NT2/D1 (cell line): ENCODE measurements around the gene UBE2A.
A peak's percentile ranks its signal among the peaks of the same experiment; 100 is the strongest.

Source experiments
- DNase-seq: peaks from one replicate; pipeline ENCODE4 v3.0.0-alpha.2; 2011; ENCODE audit warnings: low read depth, low spot score
- H3K27me3 ChIP-seq: 2 replicates; pipeline ENCODE4 v1.6.0; 2011; ENCODE audit warnings: mild to moderate bottlenecking; ENCODE audit not compliant: insufficient read length, insufficient read depth
- H3K36me3 ChIP-seq: 2 replicates; pipeline ENCODE4 v1.6.1; 2011; ENCODE audit warnings: mild to moderate bottlenecking, low read length, mixed read lengths; ENCODE audit not compliant: insufficient read depth, insufficient read length
- H3K4me1 ChIP-seq: 2 replicates; pipeline ENCODE4 v1.5.1; 2011; ENCODE audit not compliant: insufficient read depth, insufficient read length
- H3K4me3 ChIP-seq: 2 replicates; pipeline ENCODE4 v1.5.1; 2011; ENCODE audit warnings: low read depth; ENCODE audit not compliant: insufficient read length
- H3K9ac ChIP-seq: 2 replicates; pipeline ENCODE4 v1.6.0; 2011; ENCODE audit warnings: low read depth; ENCODE audit not compliant: insufficient read length
- H3K9me3 ChIP-seq: 2 replicates; pipeline ENCODE4 v1.5.1; 2011; ENCODE audit warnings: mild to moderate bottlenecking, low read length; ENCODE audit not compliant: insufficient read depth
- SUZ12 ChIP-seq: IDR thresholded peaks from 2 replicates; pipeline ENCODE4 v1.6.1; 2011; ENCODE audit not compliant: insufficient read length, insufficient read depth; ENCODE audit errors: extremely low read depth
- YY1 ChIP-seq: IDR thresholded peaks from 2 replicates; pipeline ENCODE4 v1.6.1; 2011; ENCODE audit not compliant: insufficient read length, insufficient read depth
- ZNF274 ChIP-seq: IDR thresholded peaks from 2 replicates; pipeline ENCODE4 v1.6.1; 2011; ENCODE audit warnings: mild to moderate bottlenecking, low read depth, low read length

The UBE2A gene

GRCh38 chrX:119574394-119575266, at the start of gene UBE2A:
UBE2A (plus strand) TSS chrX:119574563; CDS start chrX:119574712, 149 bp downstream.
- no peaks in the 10 kb centered on the region for H3K9me3 ChIP-seq

GRCh38 chrX:119529345-119530276, 44.8 kb upstream of the UBE2A start:
- DNase-seq: no peak
- Histone ChIP-seq H3K36me3 (no peaks in the 10 kb centered on the region), H3K9ac (no peak overlapping the region), H3K27me3 (no peaks in the 10 kb centered on the region), H3K4me1 (no peaks in the 10 kb centered on the region), H3K4me3 (no peak overlapping the region), H3K9me3 (no peaks in the 10 kb centered on the region)
- TF ChIP-seq ZNF274 (no peak), YY1 (no peak), SUZ12 (no peak)

More at GRCh38 chrX:119574394-119575266, at the start of gene UBE2A:
- DNase-seq: peak; percentile 90
- Histone ChIP-seq H3K9ac (peak within 1 kb of the TSS; percentile 86), H3K4me1 (peaks cover 2% of the 10 kb centered on the region), H3K36me3 (peaks cover 30% of the 10 kb centered on the region), H3K27me3 (no peaks in the 10 kb centered on the region), H3K4me3 (peak within 1 kb of the TSS; percentile 67)
- TF ChIP-seq SUZ12: no peak
- TF ChIP-seq YY1: no peak
- no peak for TF ChIP-seq ZNF274

- no peaks in the 10 kb centered on the region for H3K9me3 ChIP-seq
- no peaks in the 10 kb centered on the region for H3K4me1 ChIP-seq
- no peak overlapping the region for H3K9ac ChIP-seq
- no peak for DNase-seq
- H3K4me3 ChIP-seq: no peak overlapping the region
- TF ChIP-seq ZNF274 (no peak), YY1 (no peak), SUZ12 (no peak)
- H3K36me3 ChIP-seq: peaks cover 26% of the 10 kb centered on the region
- no peaks in the 10 kb centered on the region for H3K27me3 ChIP-seq
Observed at GRCh38 chrX:119537487-119537886, 36.9 kb upstream of the UBE2A start.

- DNase-seq: no peak
Observed at GRCh38 chrX:119539872-119540271, 34.5 kb upstream of the UBE2A start.

GRCh38 chrX:119541188-119541587, 33.2 kb upstream of the UBE2A start:
- DNase-seq: peak; percentile 49
- TF ChIP-seq SUZ12 (no peak), YY1 (no peak), ZNF274 (no peak)
- Histone ChIP-seq H3K4me1 (no peaks in the 10 kb centered on the region), H3K9me3 (no peaks in the 10 kb centered on the region), H3K36me3 (peaks cover 30% of the 10 kb centered on the region), H3K4me3 (no peak overlapping the region), H3K9ac (no peak overlapping the region), H3K27me3 (no peaks in the 10 kb centered on the region)

More at GRCh38 chrX:119539872-119540271, 34.5 kb upstream of the UBE2A start:
- Histone ChIP-seq H3K9ac (no peak overlapping the region), H3K9me3 (no peaks in the 10 kb centered on the region), H3K27me3 (no peaks in the 10 kb centered on the region), H3K36me3 (peaks cover 30% of the 10 kb centered on the region), H3K4me1 (no peaks in the 10 kb centered on the region), H3K4me3 (no peak overlapping the region)
- no peak for TF ChIP-seq YY1
- no peak for TF ChIP-seq SUZ12

- Histone ChIP-seq H3K4me1 (no peaks in the 10 kb centered on the region), H3K27me3 (no peaks in the 10 kb centered on the region), H3K4me3 (no peak overlapping the region), H3K9me3 (no peaks in the 10 kb centered on the region), H3K9ac (no peak overlapping the region), H3K36me3 (peaks cover 5% of the 10 kb centered on the region)
- TF ChIP-seq ZNF274: no peak
- no peak for DNase-seq
Observed at GRCh38 chrX:119549327-119550016, 24.9 kb upstream of the UBE2A start.

- no peak for DNase-seq
- H3K27me3 ChIP-seq: no peaks in the 10 kb centered on the region
- H3K9ac ChIP-seq: no peak overlapping the region
- H3K4me1 ChIP-seq: no peaks in the 10 kb centered on the region
- no peak overlapping the region for H3K4me3 ChIP-seq
- peaks cover 20% of the 10 kb centered on the region for H3K36me3 ChIP-seq
- no peak for TF ChIP-seq YY1
- TF ChIP-seq ZNF274: no peak
- no peak for TF ChIP-seq SUZ12
- H3K9me3 ChIP-seq: no peaks in the 10 kb centered on the region
Observed at GRCh38 chrX:119552508-119552907, 21.9 kb upstream of the UBE2A start.
